22Rv1 (cell line): ENCODE measurements around the gene TLCD5.

Experiments
- CTCF ChIP-seq: fragments of 450-650 bp; IDR thresholded peaks from 2 replicates; pipeline ENCODE4 v1.5.1; 2017; ENCODE audit warnings: mild to moderate bottlenecking
- ZFX ChIP-seq: fragments of 450-650 bp; IDR thresholded peaks from 2 replicates; pipeline ENCODE4 v1.6.1; 2017; ENCODE audit warnings: antibody characterized with exemption, borderline replicate concordance

GRCh38 chr11:120285256-120285655, 39.8 kb upstream of the TLCD5 start:
- TF ChIP-seq CTCF (no peak), ZFX (no peak)
